Spleen (tissue), 11 donors: ENCODE measurements around the gene NDOR1. TPM values are rescaled to one million over a fixed set of nuclear protein-coding genes. Genes with fewer than 3 reads are reported as not detected.

Source experiments
- DNase-seq: peaks from one replicate; pipeline ENCODE4 v3.0.0-alpha.2; 2020
- H3K27ac ChIP-seq, 8 donors: fragments of 200-600 bp; sonication (generic) in 7 of 8; 1 replicate in 4 of 8; 2 replicates in 4 of 8; pipeline versions ENCODE4 v1.5.0 to v1.8.0; 2016 to 2021; ENCODE audit warnings: inconsistent platforms in 4 of 8, mild to moderate bottlenecking in 4 of 8, moderate library complexity in 1 of 8
- H3K27me3 ChIP-seq, 7 donors: fragments of 200-600 bp; sonication (generic) in 6 of 7; replicated peaks in 1 of 7; 1 replicate in 4 of 7; 2 replicates in 3 of 7; pipeline versions ENCODE4 v1.5.0 to v1.8.0; 2016 to 2021; ENCODE audit warnings: inconsistent platforms in 3 of 7, mild to moderate bottlenecking in 1 of 7
- H3K36me3 ChIP-seq, 6 donors: fragments of 200-600 bp; sonication (generic) in 5 of 6; 1 replicate in 4 of 6; 2 replicates in 2 of 6; pipeline versions ENCODE4 v1.5.0 to v1.8.0; 2016 to 2021; ENCODE audit warnings: inconsistent platforms in 2 of 6
- H3K4me1 ChIP-seq, 6 donors: fragments of 200-600 bp; sonication (generic) in 5 of 6; 1 replicate in 3 of 6; 2 replicates in 3 of 6; pipeline versions ENCODE4 v1.5.0 to v1.8.0; 2016 to 2021; ENCODE audit warnings: inconsistent platforms in 3 of 6
- H3K4me3 ChIP-seq, 8 donors: fragments of 200-600 bp; sonication (generic) in 7 of 8; 1 replicate in 4 of 8; 2 replicates in 4 of 8; pipeline versions ENCODE4 v1.5.0 to v1.8.0; 2016 to 2021; ENCODE audit warnings: inconsistent platforms in 4 of 8, mild to moderate bottlenecking in 4 of 8, moderate library complexity in 2 of 8
- H3K9me3 ChIP-seq, 8 donors: fragments of 200-600 bp; sonication (generic) in 7 of 8; 1 replicate in 4 of 8; 2 replicates in 4 of 8; pipeline versions ENCODE4 v1.5.0 to v1.8.0; 2016 to 2021; ENCODE audit warnings: inconsistent platforms in 4 of 8
- POLR2A ChIP-seq, 3 donors: fragments of 450-650 bp; IDR thresholded peaks; one replicate each; pipeline ENCODE4 v1.5.1; 2017; ENCODE audit warnings: antibody characterized with exemption in 3 of 3, mild to moderate bottlenecking in 1 of 3
- POLR2AphosphoS5 ChIP-seq, 3 donors: sonication (generic); formaldehyde crosslinking; IDR thresholded peaks; one replicate each; pipeline ENCODE4 v1.5.1; 2017; ENCODE audit warnings: antibody characterized with exemption in 3 of 3
- WGBS, 5 donors: extraction: QIAGEN DNeasy Blood & Tissue Kit in 3 of 5; methylation state at CpG; one replicate each; pipeline versions ENCODE4 v1.1.5 to v1.1.7; 2013 to 2018; 5-methylcytosine and 5-hydroxymethylcytosine counted together
- intact Hi-C: fragments of 100-400 bp; cut with DNase I; formaldehyde crosslinking; loops from one replicate; pipeline ENCODE4 v1.15.0; 2023; ENCODE audit warnings: low total_unique reads
- polyA plus RNA-seq, 3 donors: library from polyadenylated mRNA; stranded (reverse); fragments of 200-250 nt; gene quantifications; one replicate each; pipeline ENCODE4 v1.2.1, GENCODE V29; 2013
- total RNA-seq, 7 donors: library from RNA; depleted of rRNA in 3 of 7; stranded (reverse); fragments of >200 nt in 3 of 7; fragmentation: NEBNext Ultra II Directional in 4 of 7; extraction: Animal tissue kit (Norgen Biotek cat#: 25700) in 4 of 7; gene quantifications; one replicate each; pipeline versions ENCODE4 v1.1.0 to v1.2.1, GENCODE V29; 2016 to 2021
- TF ChIP-seq, protein P1 (sequence below), 11 experiments: fragments of 200-600 bp in 7 of 11; fragments of 450-650 bp in 4 of 11; sonication (generic) in 4 of 11; IDR thresholded peaks in 8 of 11; conservative IDR thresholded peaks in 3 of 11; 1 replicate in 7 of 11; 2 replicates in 4 of 11; pipeline versions ENCODE4 v1.4.0 to v1.8.0; 2016 to 2021; ENCODE audit warnings: antibody characterized with exemption in 11 of 11, inconsistent platforms in 4 of 11, mild to moderate bottlenecking in 1 of 11
- donor health status: healthy with polysubstance abuse.
- donor health status: DM: no; HTN: no; CAD: no; lungs with moderate emphysema.
- donor health status: DM: no; HTN: no; CAD: no.
- donor health status: Bipolar disorder and iron deficiency.
- donor health status: healthy.
- donor health status: DM: no; HTN: no; CAD: no.
- donor health status: DM: yes; HTN: yes; CAD: no.

Gene NDOR1
- total and polyA plus RNA-seq, 10 donors = 6.3 to 28.7 (median 19.5) TPM

DNA sequence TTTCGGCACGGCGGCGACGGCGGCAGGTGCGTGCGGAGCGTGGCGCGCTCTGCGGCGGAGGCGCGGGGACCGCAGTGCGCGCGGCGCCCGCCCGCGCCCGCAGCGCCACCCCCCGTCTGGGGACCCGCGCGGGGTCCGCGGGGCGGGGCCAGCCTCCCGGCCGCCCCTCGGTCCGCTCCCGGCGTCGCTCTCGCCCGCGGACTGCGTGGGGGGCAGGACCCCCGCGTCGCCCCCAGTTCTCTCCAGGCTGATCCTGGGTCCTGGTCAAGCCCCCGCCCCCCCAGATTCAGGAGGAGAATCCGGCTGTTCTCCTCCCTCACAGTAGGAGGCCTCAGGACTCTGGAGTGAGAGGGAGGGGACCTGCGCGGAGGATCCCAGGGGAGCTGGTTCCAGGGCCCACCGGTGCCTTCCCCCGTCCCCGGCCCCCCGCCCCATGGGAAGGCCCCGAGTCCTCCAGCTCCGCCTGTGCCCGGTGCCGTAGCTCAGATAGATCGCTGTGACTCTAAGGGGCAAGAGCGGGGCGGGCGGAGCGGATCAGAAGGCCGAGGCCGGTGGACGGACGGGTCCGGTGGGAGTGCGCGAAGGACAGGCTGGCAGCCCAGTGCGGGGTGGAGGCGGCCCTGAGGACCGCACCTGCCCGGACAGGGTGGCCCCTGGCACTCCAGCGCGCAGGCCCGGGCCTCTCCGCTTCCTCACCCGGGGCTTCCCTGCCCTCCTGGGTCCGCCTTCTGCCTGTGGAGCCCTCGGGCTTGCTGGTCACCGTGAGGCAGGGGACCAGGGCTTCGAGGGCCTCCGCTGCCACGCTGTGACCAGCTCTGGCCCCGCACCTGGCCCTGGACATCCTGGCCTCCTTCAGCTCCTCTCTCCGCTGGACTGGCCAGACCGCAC lies 16.9 kb downstream of the NDOR1 start, which contains the start of gene RNF208:
Gene RNF208, minus strand, starts transcription at position 51 of the 888 bp plus-strand sequence. CDS start 1,028 bp downstream, outside the sequence.
- Histone ChIP-seq H3K9me3 (no peaks in the 10 kb centered on the region), H3K36me3 (peaks cover 0 to 8% (median 0%) of the 10 kb centered on the region in 6 donors), H3K27ac (peak within 1 kb of the TSS; percentile 37 to 94 (median 90)), H3K4me3 (peak within 1 kb of the TSS; percentile 29 to 81 (median 62)), H3K27me3 (peaks cover 0 to 26% (median 4%) of the 10 kb centered on the region in 7 donors), H3K4me1 (peaks cover 8 to 66% (median 40%) of the 10 kb centered on the region in 6 donors)
- peak; percentile 88 for DNase-seq
- TF ChIP-seq, protein P1, sequence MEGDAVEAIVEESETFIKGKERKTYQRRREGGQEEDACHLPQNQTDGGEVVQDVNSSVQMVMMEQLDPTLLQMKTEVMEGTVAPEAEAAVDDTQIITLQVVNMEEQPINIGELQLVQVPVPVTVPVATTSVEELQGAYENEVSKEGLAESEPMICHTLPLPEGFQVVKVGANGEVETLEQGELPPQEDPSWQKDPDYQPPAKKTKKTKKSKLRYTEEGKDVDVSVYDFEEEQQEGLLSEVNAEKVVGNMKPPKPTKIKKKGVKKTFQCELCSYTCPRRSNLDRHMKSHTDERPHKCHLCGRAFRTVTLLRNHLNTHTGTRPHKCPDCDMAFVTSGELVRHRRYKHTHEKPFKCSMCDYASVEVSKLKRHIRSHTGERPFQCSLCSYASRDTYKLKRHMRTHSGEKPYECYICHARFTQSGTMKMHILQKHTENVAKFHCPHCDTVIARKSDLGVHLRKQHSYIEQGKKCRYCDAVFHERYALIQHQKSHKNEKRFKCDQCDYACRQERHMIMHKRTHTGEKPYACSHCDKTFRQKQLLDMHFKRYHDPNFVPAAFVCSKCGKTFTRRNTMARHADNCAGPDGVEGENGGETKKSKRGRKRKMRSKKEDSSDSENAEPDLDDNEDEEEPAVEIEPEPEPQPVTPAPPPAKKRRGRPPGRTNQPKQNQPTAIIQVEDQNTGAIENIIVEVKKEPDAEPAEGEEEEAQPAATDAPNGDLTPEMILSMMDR (IDR thresholded peaks at IDR 0.05 in 8 of 11, conservative IDR thresholded peaks at IDR 0.05 in 3 of 11) = no peak
- TF ChIP-seq POLR2A (IDR thresholded peaks at IDR 0.05) (no peak), POLR2AphosphoS5 (IDR thresholded peaks at IDR 0.05) (no peak)
- intact Hi-C loops = loop anchor here (2.0 to 5.0 kb wide), 2 partner anchors 18 to 105 kb away; partner anchors contain the start of genes NDOR1 and TMEM203
- 3 to 8% (median 5%) methylated on average over 28 to 88 of the region's 88 CpGs for WGBS, 5 donors

DNA sequence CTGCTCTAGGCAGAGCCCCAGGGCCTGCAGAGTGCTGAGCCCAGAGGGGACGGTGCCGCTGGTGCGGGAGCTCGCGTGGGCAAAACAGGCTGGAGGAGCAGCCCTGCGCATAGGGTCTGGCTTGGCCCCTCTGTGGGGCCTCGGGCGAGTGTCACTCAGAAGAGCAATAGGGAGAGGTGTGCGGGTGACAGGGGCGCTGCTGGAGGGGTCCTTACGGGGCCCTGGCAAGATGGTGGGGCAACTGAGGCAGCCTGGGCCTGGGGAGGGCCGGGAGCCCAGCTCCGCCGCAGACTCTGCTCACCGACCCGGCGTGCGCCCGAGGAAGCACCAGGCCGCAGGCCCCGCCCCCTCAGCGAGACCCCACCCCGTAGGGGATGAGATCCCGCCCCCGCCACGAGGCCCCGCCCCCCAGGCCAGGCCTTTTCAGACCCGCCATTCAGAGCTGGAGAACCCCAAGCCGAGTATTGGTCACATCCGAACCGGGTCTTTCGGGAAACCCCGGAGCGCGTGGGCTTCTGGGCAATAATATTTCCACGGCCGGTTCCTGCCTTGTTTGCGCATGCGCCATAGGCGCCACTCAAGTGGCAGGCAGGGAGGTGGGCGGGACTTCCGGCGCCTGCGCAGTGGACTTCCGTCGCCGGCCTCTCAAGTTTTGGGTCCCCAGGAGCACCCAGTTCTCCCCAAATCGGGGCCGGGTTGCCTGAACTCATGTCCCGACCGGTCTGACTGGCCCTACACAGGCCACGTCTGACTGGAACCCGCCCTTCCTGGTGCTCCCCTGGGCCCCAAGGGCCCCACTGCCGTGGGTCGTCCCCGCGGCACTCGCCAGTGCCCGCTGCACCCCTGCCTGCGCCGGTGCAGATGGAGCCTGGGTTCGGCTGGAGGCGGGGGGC lies 17.8 kb downstream of the NDOR1 start:
- Histone ChIP-seq H3K27ac (peak overlapping the region; percentile 86 to 94 (median 90)), H3K27me3 (peaks cover 0 to 33% (median 7%) of the 10 kb centered on the region in 7 donors), H3K4me1 (peaks cover 8 to 60% (median 34%) of the 10 kb centered on the region in 6 donors), H3K36me3 (no peaks in the 10 kb centered on the region), H3K4me3 (peak overlapping the region; percentile 54 to 81 (median 63)), H3K9me3 (no peaks in the 10 kb centered on the region)
- 0 to 1% (median 1%) methylated on average over 24 to 63 of the region's 63 CpGs for whole genome bisulfite sequencing, 5 donors
- DNase-seq = peak; percentile 99
- intact Hi-C loops = loop anchor here (2.0 to 5.0 kb wide), 2 partner anchors 19 to 106 kb away; partner anchors contain the start of genes NDOR1 and TMEM203
- peak in 2 of 3 donors; percentile 39 to 44 for TF ChIP-seq POLR2A (IDR thresholded peaks at IDR 0.05)
- peak; percentile 86 to 90 (median 88) for TF ChIP-seq POLR2AphosphoS5 (IDR thresholded peaks at IDR 0.05)
- TF ChIP-seq, protein P1 (IDR thresholded peaks at IDR 0.05 in 8 of 11, conservative IDR thresholded peaks at IDR 0.05 in 3 of 11) = peak in 1 of 11 experiments; percentile 22

DNA sequence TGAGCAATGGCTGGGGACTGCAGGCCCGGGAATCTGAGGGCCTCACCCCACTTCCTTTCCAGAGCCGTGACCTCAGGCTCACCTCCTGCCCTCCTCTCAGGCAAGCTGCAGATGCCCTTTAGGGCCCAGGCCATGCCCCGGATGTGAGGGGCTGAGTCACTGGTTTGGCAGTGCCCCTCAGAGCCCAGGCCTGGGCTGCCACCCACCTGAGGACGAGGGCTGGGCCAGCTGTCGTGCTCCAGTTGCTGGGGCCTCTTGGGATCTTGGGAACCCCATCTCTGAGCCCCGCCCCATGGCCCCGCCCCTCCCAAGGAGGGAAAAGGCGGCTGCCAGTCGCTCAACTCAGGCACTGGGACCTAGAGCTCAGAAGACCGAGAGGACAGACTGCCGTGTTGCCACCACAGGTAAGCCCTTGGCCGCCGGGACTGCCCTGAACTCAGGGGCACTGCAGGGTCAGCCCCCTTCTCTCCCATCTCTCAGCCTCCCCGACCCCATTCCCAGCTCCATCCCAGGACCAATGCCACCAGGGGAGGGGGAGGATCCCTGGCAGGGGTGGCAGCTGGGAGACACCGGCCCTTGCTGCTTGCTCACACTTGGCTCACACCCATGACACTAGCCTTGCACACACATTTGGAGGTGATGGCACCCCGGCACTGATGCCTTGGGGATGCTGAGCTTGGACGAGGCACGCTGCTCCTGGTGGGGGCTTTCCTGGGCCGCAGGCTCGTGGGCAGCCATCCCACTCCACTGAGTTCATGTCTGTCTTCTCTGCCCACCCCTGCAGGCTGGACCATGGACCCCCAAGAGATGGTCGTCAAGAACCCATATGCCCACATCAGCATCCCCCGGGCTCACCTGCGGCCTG lies 19.6 kb downstream of the NDOR1 start, which contains the start of gene CYSRT1:
Gene CYSRT1, plus strand, starts transcription at position 345 of the 865 bp plus-strand sequence. Its CDS starts 448 bp downstream, at position 793.
- H3K9me3 ChIP-seq = no peaks in the 10 kb centered on the region
- 50 to 65% (median 54%) methylated on average over 10 to 23 of the region's 23 CpGs for WGBS, 5 donors
- no peak for DNase-seq
- peak within 1 kb of the TSS in 7 of 8 donors; percentile 54 to 81 (median 62) for H3K4me3 ChIP-seq
- H3K27ac ChIP-seq = peak within 1 kb of the TSS in 7 of 8 donors; percentile 87 to 94 (median 91)
- intact Hi-C loops = loop anchor here (5.0 kb wide), 1 partner anchor 108 kb away; no protein-coding TSS in a partner anchor
- H3K4me1 ChIP-seq = peaks cover 8 to 48% (median 31%) of the 10 kb centered on the region in 6 donors
- H3K27me3 ChIP-seq = peaks cover 0 to 50% (median 25%) of the 10 kb centered on the region in 7 donors
- TF ChIP-seq POLR2AphosphoS5 (IDR thresholded peaks at IDR 0.05) (no peak), POLR2A (IDR thresholded peaks at IDR 0.05) (no peak)
- TF ChIP-seq, protein P1 (IDR thresholded peaks at IDR 0.05 in 8 of 11, conservative IDR thresholded peaks at IDR 0.05 in 3 of 11) = no peak
- H3K36me3 ChIP-seq = no peaks in the 10 kb centered on the region
